Activated naive CD4-positive, alpha-beta T cell treated with anti-CD3 and anti-CD28 coated beads for 36 hours (primary cell): ENCODE results near the gene LHFPL6. TPM values are rescaled to one million over a fixed set of nuclear protein-coding genes. Genes with fewer than 3 reads are reported as not detected.

Source experiments
- CTCF ChIA-PET: fragments of 350-600 bp; sonication (Branson Sonifier 250); formaldehyde crosslinking; loops from one replicate; lab custom pipeline; 2021; ENCODE audit warnings: antibody characterized with exemption; lab: Charles Lee
- DNase-seq: peaks from one replicate; pipeline ENCODE4 v3.0.0-alpha.2; 2020
- H3K27ac Mint-ChIP-seq: one replicate; pipeline ENCODE4 v1.8.0; 2021; ENCODE audit warnings: mild to moderate bottlenecking, mixed read lengths
- H3K27me3 Mint-ChIP-seq: one replicate; pipeline ENCODE4 v1.8.0; 2021; ENCODE audit warnings: low read depth, mixed read lengths
- H3K36me3 Mint-ChIP-seq: one replicate; pipeline ENCODE4 v1.8.0; 2021; ENCODE audit warnings: low read depth, mixed read lengths
- H3K4me1 Mint-ChIP-seq: one replicate; pipeline ENCODE4 v1.8.0; 2021; ENCODE audit warnings: low read depth, mixed read lengths
- H3K4me3 Mint-ChIP-seq: one replicate; pipeline ENCODE4 v1.8.0; 2021; ENCODE audit warnings: mild to moderate bottlenecking, moderate library complexity, mixed read lengths
- H3K9me3 Mint-ChIP-seq: one replicate; pipeline ENCODE4 v1.8.0; 2021; ENCODE audit warnings: mixed read lengths
- intact Hi-C: fragments of 100-400 bp; cut with micrococcal nuclease; formaldehyde crosslinking; loops from one replicate; pipeline ENCODE4 v1.15.1; 2023
- total RNA-seq, 2 experiments: library from RNA; stranded (reverse); gene quantifications; one replicate each; pipeline ENCODE4 v1.2.3, GENCODE V29; 2021

LHFPL6 gene
- total RNA-seq, 2 experiments from 2014 or later = 1.2 to 1.5 TPM

GRCh38 chr13:39448834-39449233 is 154.2 kb downstream of the LHFPL6 start:
- no peaks in the 10 kb centered on the region for H3K36me3 Mint-ChIP-seq
- no peak overlapping the region for H3K4me3 Mint-ChIP-seq
- H3K27ac Mint-ChIP-seq = no peak overlapping the region
- CTCF ChIA-PET = no interaction called here
- no peak for DNase-seq
- no peaks in the 10 kb centered on the region for H3K4me1 Mint-ChIP-seq
- H3K9me3 Mint-ChIP-seq = no peaks in the 10 kb centered on the region
- peaks cover 9% of the 10 kb centered on the region for H3K27me3 Mint-ChIP-seq
- intact Hi-C loops = no loop called here

- H3K27ac Mint-ChIP-seq = no peak overlapping the region
- H3K9me3 Mint-ChIP-seq = no peaks in the 10 kb centered on the region
- H3K4me1 Mint-ChIP-seq = no peaks in the 10 kb centered on the region
- CTCF ChIA-PET = interaction anchor here (1.5 kb wide), 1 partner anchor 166 kb away, joined by 4 read pairs; no protein-coding TSS in a partner anchor
- H3K27me3 Mint-ChIP-seq = peaks cover 5% of the 10 kb centered on the region
- H3K4me3 Mint-ChIP-seq = no peak overlapping the region
- no peak for DNase-seq
- no peaks in the 10 kb centered on the region for H3K36me3 Mint-ChIP-seq
- intact Hi-C loops = no loop called here
Measured at GRCh38 chr13:39446865-39447264, 156.1 kb downstream of the LHFPL6 start.

GRCh38 chr13:39444866-39445265 is 158.1 kb downstream of the LHFPL6 start:
- Mint-ChIP-seq H3K4me1 (no peaks in the 10 kb centered on the region), H3K27ac (no peak overlapping the region), H3K36me3 (no peaks in the 10 kb centered on the region), H3K4me3 (no peak overlapping the region), H3K27me3 (peaks cover 6% of the 10 kb centered on the region), H3K9me3 (no peaks in the 10 kb centered on the region)
- CTCF ChIA-PET = no interaction called here
- intact Hi-C loops = no loop called here
- DNase-seq = no peak

GRCh38 chr13:39433651-39434050 is 169.3 kb downstream of the LHFPL6 start:
- Mint-ChIP-seq H3K4me1 (no peaks in the 10 kb centered on the region), H3K27ac (no peak overlapping the region), H3K4me3 (no peak overlapping the region), H3K36me3 (no peaks in the 10 kb centered on the region), H3K27me3 (peaks cover 25% of the 10 kb centered on the region), H3K9me3 (peaks cover 5% of the 10 kb centered on the region)
- DNase-seq = no peak
- intact Hi-C loops = no loop called here
- CTCF ChIA-PET = no interaction called here

- Mint-ChIP-seq H3K27me3 (peaks cover 25% of the 10 kb centered on the region), H3K4me3 (no peak overlapping the region), H3K9me3 (peaks cover 3% of the 10 kb centered on the region), H3K4me1 (no peaks in the 10 kb centered on the region), H3K36me3 (no peaks in the 10 kb centered on the region), H3K27ac (no peak overlapping the region)
- CTCF ChIA-PET = no interaction called here
- intact Hi-C loops = no loop called here
- no peak for DNase-seq
Measured at GRCh38 chr13:39432196-39432595, 170.8 kb downstream of the LHFPL6 start.

GRCh38 chr13:39422845-39423565 is 180.0 kb downstream of the LHFPL6 start:
- H3K27ac Mint-ChIP-seq = no peak overlapping the region
- intact Hi-C loops = no loop called here
- H3K36me3 Mint-ChIP-seq = no peaks in the 10 kb centered on the region
- peaks cover 12% of the 10 kb centered on the region for H3K27me3 Mint-ChIP-seq
- no peaks in the 10 kb centered on the region for H3K4me1 Mint-ChIP-seq
- CTCF ChIA-PET = no interaction called here
- H3K9me3 Mint-ChIP-seq = no peaks in the 10 kb centered on the region
- no peak for DNase-seq
- no peak overlapping the region for H3K4me3 Mint-ChIP-seq

GRCh38 chr13:39419876-39420275 is 183.1 kb downstream of the LHFPL6 start:
- Mint-ChIP-seq H3K36me3 (no peaks in the 10 kb centered on the region), H3K27me3 (peaks cover 9% of the 10 kb centered on the region), H3K9me3 (no peaks in the 10 kb centered on the region), H3K27ac (no peak overlapping the region), H3K4me1 (no peaks in the 10 kb centered on the region), H3K4me3 (no peak overlapping the region)
- no peak for DNase-seq
- CTCF ChIA-PET = interaction anchor here (1.1 kb wide), 1 partner anchor 13 kb away, joined by 3 read pairs; no protein-coding TSS in a partner anchor
- intact Hi-C loops = no loop called here

GRCh38 chr13:39419068-39419467 is 183.9 kb downstream of the LHFPL6 start:
- Mint-ChIP-seq H3K27ac (no peak overlapping the region), H3K4me1 (no peaks in the 10 kb centered on the region), H3K4me3 (no peak overlapping the region), H3K36me3 (no peaks in the 10 kb centered on the region), H3K9me3 (no peaks in the 10 kb centered on the region), H3K27me3 (peaks cover 16% of the 10 kb centered on the region)
- intact Hi-C loops = no loop called here
- DNase-seq = no peak
- CTCF ChIA-PET = interaction anchor here (1.1 kb wide), 1 partner anchor 12 kb away, joined by 3 read pairs; no protein-coding TSS in a partner anchor

GRCh38 chr13:39418424-39418823 is 184.6 kb downstream of the LHFPL6 start:
- peaks cover 16% of the 10 kb centered on the region for H3K27me3 Mint-ChIP-seq
- no peak for DNase-seq
- CTCF ChIA-PET = no interaction called here
- H3K4me3 Mint-ChIP-seq = no peak overlapping the region
- intact Hi-C loops = no loop called here
- H3K36me3 Mint-ChIP-seq = no peaks in the 10 kb centered on the region
- no peaks in the 10 kb centered on the region for H3K9me3 Mint-ChIP-seq
- H3K27ac Mint-ChIP-seq = no peak overlapping the region
- no peaks in the 10 kb centered on the region for H3K4me1 Mint-ChIP-seq

- no peaks in the 10 kb centered on the region for H3K36me3 Mint-ChIP-seq
- peaks cover 18% of the 10 kb centered on the region for H3K27me3 Mint-ChIP-seq
- CTCF ChIA-PET = interaction anchor here (0.7 kb wide), 1 partner anchor 195 kb away, joined by 5 read pairs; no protein-coding TSS in a partner anchor
- intact Hi-C loops = no loop called here
- DNase-seq = no peak
- H3K4me3 Mint-ChIP-seq = no peak overlapping the region
- H3K9me3 Mint-ChIP-seq = no peaks in the 10 kb centered on the region
- no peak overlapping the region for H3K27ac Mint-ChIP-seq
- H3K4me1 Mint-ChIP-seq = no peaks in the 10 kb centered on the region
Measured at GRCh38 chr13:39417643-39418042, 185.3 kb downstream of the LHFPL6 start.

- DNase-seq = no peak
- Mint-ChIP-seq H3K4me3 (no peak overlapping the region), H3K4me1 (no peaks in the 10 kb centered on the region), H3K27ac (no peak overlapping the region), H3K9me3 (no peaks in the 10 kb centered on the region), H3K27me3 (peaks cover 22% of the 10 kb centered on the region), H3K36me3 (no peaks in the 10 kb centered on the region)
- CTCF ChIA-PET = interaction anchor here (0.7 kb wide), 1 partner anchor 196 kb away, joined by 5 read pairs; no protein-coding TSS in a partner anchor
- intact Hi-C loops = no loop called here
Measured at GRCh38 chr13:39417131-39417530, 185.9 kb downstream of the LHFPL6 start.

GRCh38 chr13:39415008-39415802 is 187.8 kb downstream of the LHFPL6 start:
- Mint-ChIP-seq H3K4me3 (no peak overlapping the region), H3K9me3 (no peaks in the 10 kb centered on the region), H3K27me3 (peaks cover 24% of the 10 kb centered on the region), H3K4me1 (no peaks in the 10 kb centered on the region), H3K27ac (no peak overlapping the region), H3K36me3 (no peaks in the 10 kb centered on the region)
- peak; percentile 21 for DNase-seq
- CTCF ChIA-PET = interaction anchor here (0.7 to 1.6 kb wide), 2 partner anchors 111 to 201 kb away, joined by 4 read pairs; no protein-coding TSS in a partner anchor
- intact Hi-C loops = loop anchor here (1.0 kb wide), 1 partner anchor 197 kb away; no protein-coding TSS in a partner anchor
